ENCODE results near the gene TFAP2B. TPM values are rescaled to one million over a fixed set of nuclear protein-coding genes. Genes with fewer than 3 reads are reported as not detected.

TFAP2B gene
- total RNA-seq, 2 donors from 2014 or later, result not detected

DNA sequence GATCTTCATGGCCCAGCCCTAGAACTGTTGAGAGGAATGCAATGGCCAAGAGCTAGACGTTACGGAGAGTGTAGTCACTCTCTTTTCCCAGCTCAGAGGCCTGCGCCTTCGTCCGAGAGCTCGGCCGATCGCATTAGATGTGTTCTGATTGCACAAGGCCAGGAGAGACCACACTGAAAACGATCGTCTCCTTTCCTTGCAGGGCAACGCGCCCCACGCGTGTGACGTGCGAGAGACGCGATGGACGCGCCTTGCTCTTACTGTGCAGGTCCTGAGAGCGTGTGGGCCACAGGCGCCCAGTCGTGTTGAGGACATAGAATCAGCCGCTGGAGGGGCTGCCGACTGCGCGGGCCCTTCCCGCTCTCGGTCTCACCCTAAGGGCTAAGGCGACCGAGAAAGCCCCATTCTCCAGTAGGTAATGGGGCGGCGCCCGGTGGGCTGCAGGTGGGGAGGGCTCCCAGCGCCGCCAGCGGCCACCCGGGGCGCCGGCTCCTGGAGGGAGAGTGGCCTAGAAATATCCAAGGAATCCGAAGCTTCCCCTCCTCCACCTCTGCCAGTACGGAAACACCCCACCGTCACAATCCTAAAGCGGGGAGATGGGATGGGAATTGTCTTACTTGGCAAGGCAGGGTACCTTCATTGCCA is 26.9 kb downstream of the TFAP2B start:
- no peak for DNase-seq
- no peak for ATAC-seq
- intact Hi-C loops (cut with DNase I), result no loop called here

- ATAC-seq (no peak), DNase-seq (no peak)
- intact Hi-C loops (cut with DNase I), result no loop called here
Observed at GRCh38 chr6:50846144-50846851, 27.6 kb downstream of the TFAP2B start.

GRCh38 chr6:50846852-50847155 is 28.1 kb downstream of the TFAP2B start:
- intact Hi-C loops (cut with DNase I), result no loop called here
- ATAC-seq, result no peak
- no peak for DNase-seq

GRCh38 chr6:50847890-50848594 is 29.4 kb downstream of the TFAP2B start:
- DNase-seq (no peak), ATAC-seq (no peak)
- intact Hi-C loops (cut with DNase I), result no loop called here

GRCh38 chr6:50848989-50849795 is 30.5 kb downstream of the TFAP2B start:
- intact Hi-C loops (cut with DNase I), result no loop called here
- DNase-seq (no peak), ATAC-seq (no peak)

DNA sequence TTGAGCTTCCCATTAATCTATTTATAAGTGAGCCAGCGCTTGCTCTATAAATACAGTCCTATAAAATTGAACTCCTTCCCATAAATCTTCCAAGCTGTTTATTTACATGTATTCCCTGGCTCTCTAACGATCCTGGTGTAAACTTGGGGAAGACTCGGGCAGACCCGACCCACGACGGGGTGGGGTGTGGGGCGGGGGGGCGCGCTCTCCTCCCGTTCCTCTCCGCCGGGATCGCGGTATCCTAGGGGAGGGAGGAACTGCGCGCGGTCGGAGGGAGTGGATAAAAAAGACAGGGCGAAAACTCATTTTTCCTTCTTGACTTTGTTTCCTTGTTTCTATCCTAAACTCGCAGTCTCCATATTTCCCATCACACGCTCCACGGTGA is 31.1 kb downstream of the TFAP2B start:
- DNase-seq (no peak), ATAC-seq (no peak)
- intact Hi-C loops (cut with DNase I), result no loop called here

DNA sequence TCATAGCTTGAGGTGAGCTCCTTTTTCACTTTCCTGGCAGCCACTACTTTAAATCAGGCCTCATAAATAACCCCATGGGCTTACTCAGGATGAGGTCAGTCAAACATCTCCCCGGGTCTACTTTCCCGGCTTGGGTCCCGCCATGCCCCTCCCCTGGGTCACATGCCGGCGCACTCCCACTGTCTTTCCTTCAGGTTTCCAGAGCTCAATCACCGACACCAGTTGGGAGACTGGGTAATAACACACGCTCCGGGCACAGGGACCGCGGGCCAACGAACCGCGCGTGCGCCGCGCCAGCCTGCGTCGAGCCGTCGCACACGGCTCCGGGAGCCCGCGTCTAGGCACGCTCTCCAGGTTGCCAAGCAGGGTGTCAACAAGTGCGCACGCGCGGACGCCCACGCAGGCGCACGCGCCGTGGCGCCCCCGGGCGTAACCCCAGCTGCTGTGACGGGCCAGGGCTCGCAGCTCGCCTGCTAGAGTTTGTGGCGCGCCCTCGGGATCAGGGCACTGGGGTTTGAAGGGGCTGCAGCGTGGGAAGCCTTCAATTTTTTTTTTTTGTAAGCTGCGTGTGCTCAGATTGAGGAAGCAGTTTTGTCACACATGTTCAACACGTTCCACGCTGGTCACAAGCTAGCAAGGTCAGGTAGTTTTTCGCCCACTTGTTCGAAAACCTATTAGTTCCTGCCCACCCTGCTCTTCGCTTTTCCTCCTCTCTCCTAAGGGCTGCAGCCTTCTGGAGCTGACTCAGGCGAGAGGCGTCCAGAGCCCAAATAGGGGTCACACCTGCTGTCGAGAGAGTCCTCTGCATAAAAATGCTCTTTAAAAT is 31.8 kb downstream of the TFAP2B start:
- intact Hi-C loops (cut with DNase I), result no loop called here
- DNase-seq (no peak), ATAC-seq (peak; percentile 34 to 50)

- intact Hi-C loops (cut with DNase I), result no loop called here
- DNase-seq (no peak), ATAC-seq (no peak)
Observed at GRCh38 chr6:50851049-50851845, 32.6 kb downstream of the TFAP2B start.

GRCh38 chr6:50853939-50854338 is 35.3 kb downstream of the TFAP2B start:
- ATAC-seq (no peak), DNase-seq (no peak)
- intact Hi-C loops (cut with DNase I), result no loop called here

DNA sequence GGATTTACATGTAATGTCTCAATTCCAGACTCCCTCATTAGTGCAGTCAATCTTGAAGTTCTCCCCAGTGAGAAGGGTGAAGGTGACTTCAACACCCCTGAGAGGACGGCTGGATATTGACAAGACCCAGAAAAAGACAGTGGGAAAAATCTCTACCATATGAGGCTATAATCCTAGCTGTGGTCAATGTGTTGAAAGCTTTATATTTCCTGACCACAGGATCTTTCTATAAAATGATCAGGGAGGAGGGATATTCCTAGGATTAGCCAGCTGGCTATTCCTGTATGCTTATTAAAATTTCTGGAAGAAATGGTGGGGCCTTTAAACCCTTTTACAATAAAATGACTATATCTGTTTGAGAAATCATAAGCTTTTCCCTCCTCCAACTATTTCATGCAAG is 43.0 kb downstream of the TFAP2B start:
- no peak for ATAC-seq
- DNase-seq, result no peak
- intact Hi-C loops (cut with DNase I), result no loop called here

DNA sequence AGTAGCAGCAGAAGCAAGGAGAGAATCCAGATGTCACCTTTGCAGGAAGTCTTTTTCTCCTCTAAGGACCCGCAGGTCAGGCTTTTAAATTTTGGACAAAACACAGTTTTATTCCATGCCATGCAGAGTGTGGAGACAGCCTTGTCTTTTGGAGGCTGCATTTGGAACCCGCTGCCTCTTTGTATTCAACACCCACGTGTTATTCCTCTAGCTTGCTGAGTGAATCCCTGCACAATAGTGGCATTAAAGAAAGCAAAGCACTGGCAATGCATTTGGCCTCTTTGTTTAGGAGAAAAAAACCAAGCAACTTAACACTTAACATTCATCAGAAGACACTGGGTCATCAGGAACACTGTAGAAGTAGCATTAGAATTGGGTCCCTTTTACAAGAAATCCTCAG is 43.5 kb downstream of the TFAP2B start:
- ATAC-seq (no peak), DNase-seq (no peak)
- intact Hi-C loops (cut with DNase I), result no loop called here

DNA sequence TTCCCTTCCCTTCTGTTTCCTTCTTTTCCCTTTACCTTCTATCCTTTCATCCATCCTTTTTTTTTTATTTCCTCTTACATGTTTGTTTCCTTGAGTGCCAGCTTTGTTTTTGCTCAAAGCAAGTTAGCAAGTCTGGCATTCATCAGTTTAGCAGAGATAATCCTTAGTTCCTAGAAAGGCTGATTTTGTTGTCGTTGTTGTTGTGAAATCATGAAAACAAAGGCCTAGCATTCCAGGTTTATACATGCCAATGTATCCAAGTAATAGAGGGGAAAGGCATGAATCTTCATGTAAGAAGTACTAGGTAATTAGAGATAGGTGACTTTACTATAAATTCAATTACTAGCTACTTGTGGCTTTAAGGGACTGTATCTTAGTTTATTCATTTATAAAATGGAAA is 45.9 kb downstream of the TFAP2B start:
- DNase-seq, result no peak
- intact Hi-C loops (cut with DNase I), result no loop called here
- ATAC-seq, result no peak

DNA sequence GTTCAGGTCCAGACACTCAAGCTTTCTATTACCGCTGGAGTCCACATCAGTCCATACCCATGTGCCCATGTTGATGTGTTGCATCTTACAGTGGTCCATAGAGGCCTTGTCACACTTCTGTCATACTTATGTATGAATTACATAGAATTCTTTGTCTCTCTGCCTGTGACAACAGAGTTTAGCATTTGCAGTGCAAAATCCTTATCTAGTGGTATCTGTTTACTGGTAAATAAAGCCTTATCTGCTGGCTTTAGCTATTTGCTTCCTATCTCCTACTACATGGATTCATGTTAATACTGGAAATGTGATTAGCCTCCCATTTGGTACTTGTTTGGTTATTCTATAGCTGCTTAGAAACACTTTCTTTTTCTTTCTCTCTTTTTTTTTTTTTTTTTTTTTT is 49.8 kb downstream of the TFAP2B start:
- intact Hi-C loops (cut with DNase I), result no loop called here
- ATAC-seq, result no peak
- DNase-seq, result no peak

DNA sequence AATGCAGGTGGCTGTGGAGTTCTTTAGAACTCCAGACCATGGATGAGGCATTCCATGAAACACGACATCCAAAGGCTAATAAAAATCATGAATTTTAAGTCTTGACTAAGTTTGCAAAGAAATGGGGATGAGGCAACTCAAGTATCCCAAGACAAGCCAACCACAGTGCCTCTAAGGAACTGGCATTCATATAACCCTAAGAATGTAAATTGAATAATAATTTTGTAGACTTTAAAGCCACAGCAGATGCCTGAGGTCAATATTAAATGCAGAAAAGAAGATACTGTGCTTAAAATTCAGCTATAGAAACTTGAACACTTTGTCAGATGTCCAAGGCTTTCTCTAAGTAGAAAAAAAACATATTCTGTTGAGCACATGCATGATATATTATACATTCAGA is 54.5 kb downstream of the TFAP2B start:
- intact Hi-C loops (cut with DNase I), result no loop called here
- ATAC-seq, result no peak
- DNase-seq, result no peak

DNA sequence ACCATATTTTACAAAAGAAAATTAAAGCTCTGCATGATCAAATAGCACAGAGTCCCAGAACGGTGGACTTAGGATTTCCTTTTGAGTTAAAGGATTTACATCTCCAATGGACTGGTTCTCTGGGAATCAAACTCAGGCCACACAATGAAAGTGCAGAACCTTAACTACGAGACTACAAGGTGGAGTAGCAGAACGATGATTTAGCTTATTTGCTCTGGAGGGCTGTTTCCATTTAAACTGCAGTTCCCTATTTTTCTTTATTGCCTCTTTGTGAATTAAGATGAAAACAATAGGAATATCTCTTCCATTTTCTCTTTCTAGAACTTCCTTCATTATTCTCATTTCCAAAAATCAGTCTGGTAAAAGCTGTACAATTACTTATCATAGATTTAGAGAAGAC is 65.7 kb downstream of the TFAP2B start:
- DNase-seq, result no peak
- intact Hi-C loops (cut with DNase I), result no loop called here
- ATAC-seq, result no peak

DNA sequence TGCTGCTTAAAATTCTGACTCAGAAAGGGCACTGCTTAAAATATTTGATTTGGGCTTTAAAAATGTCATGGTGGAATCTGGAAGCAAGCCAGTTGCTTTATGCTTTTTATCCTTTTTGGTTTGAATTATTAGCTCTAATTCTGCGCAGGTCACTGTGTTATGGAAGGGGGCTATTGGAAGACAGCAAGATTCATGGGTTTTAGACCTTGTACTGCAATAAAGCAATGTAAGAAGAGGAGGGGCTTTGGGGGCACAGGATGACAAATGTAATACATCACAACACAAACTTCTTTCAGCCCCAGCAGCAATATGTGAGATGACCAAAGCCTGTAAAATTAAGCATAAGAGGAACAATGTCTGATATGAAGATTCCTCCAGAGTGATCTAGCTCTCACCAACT is 68.4 kb downstream of the TFAP2B start:
- ATAC-seq (no peak), DNase-seq (no peak)
- intact Hi-C loops (cut with DNase I), result no loop called here

DNA sequence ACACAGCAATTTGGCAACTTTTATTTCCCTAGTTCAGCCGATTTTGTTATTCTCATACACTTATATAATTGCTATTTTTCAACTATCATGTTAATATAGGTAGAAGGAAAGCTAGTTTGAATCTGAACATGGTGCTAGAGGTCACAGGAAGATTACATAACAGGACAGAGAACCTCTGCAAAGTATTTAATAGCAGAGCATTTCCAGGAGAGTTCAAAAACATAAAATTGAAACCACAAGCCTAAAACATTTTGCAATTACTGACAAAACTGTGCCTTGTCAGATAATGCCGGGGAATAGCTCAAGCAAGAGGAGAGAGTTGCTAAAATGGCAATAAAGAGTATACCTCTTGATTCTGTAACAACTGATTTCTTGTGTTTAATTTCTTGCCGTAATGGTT is 70.8 kb downstream of the TFAP2B start:
- DNase-seq, result no peak
- ATAC-seq, result no peak
- intact Hi-C loops (cut with DNase I), result no loop called here

DNA sequence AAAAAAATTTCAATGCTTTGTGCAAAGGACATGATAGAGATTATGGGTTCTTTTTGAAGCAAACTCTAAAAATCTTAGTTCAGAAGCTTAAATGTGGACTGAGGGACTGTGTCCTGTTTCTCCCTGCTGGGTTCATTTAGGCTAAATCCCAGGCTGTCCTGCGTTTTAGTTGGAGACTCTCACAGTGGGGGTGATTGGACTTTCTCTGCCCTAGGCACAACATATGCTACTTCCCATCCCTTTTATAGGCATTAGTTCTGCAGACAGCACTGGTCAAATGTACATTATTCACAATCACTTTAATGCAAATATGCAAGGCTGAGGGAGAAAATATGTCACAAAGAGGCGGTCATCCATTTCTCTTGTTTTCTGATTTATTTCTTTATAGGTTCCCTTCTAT is 71.3 kb downstream of the TFAP2B start:
- DNase-seq (no peak), ATAC-seq (no peak)
- intact Hi-C loops (cut with DNase I), result no loop called here

DNA sequence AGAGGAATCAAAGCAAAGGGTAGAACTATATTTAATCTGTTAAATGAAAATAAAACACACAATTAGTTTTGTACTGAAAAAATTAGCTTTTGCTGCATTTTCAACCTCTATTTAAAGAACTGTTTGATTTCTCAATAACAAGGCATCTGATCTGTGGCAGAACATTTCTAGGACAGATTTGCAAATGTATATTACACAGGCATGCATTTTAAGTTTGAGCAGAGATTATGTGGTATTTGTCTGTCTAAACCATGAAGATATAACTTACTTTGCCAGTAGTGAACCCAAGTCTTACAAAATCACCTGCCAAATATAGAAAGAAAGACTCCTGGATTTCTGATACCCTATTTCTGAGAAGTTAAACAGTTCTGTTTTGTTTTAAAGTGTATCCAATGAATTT is 71.9 kb downstream of the TFAP2B start:
- intact Hi-C loops (cut with DNase I), result no loop called here
- ATAC-seq, result no peak
- no peak for DNase-seq

All from left cardiac atrium (tissue), 4 donors.